T47D (cell line): ENCODE data around the gene CFAP100.

Source experiments
- DNase-seq, 2 experiments: peaks; one replicate each; pipeline versions ENCODE4 v3.0.0 to v3.0.0-alpha.2; 2011 to 2012; ENCODE audit warnings: low read depth in 1 of 2, low spot score in 1 of 2
- JUND ChIP-seq: IDR thresholded peaks from 2 replicates; pipeline ENCODE4 v1.6.1; 2012; ENCODE audit warnings: low read depth
- in situ Hi-C: cut with HindIII; loops from 2 replicates; pipeline ENCODE4 v1.10.0; 2016; ENCODE audit warnings: low sequenced_read_pairs, low pct_unique_long_range_greater_than_20kb

The CFAP100 gene

GRCh38 chr3:126418661-126419131 is 24.0 kb downstream of the CFAP100 start:
- in situ Hi-C loops, result no loop called here
- no peak for DNase-seq
- no peak for TF ChIP-seq JUND

GRCh38 chr3:126419151-126419703 is 24.5 kb downstream of the CFAP100 start:
- in situ Hi-C loops, result no loop called here
- DNase-seq, result no peak
- TF ChIP-seq JUND, result no peak

GRCh38 chr3:126419886-126420786 is 25.4 kb downstream of the CFAP100 start:
- in situ Hi-C loops, result no loop called here
- TF ChIP-seq JUND, result no peak
- no peak for DNase-seq

GRCh38 chr3:126421573-126422119 is 26.9 kb downstream of the CFAP100 start:
- no peak for TF ChIP-seq JUND
- no peak for DNase-seq
- in situ Hi-C loops, result no loop called here

- in situ Hi-C loops, result no loop called here
- TF ChIP-seq JUND, result no peak
- no peak for DNase-seq
Observed at GRCh38 chr3:126422121-126422520, 27.4 kb downstream of the CFAP100 start.

GRCh38 chr3:126422571-126423091 is 27.9 kb downstream of the CFAP100 start:
- in situ Hi-C loops, result no loop called here
- DNase-seq, result no peak
- TF ChIP-seq JUND, result no peak

DNA sequence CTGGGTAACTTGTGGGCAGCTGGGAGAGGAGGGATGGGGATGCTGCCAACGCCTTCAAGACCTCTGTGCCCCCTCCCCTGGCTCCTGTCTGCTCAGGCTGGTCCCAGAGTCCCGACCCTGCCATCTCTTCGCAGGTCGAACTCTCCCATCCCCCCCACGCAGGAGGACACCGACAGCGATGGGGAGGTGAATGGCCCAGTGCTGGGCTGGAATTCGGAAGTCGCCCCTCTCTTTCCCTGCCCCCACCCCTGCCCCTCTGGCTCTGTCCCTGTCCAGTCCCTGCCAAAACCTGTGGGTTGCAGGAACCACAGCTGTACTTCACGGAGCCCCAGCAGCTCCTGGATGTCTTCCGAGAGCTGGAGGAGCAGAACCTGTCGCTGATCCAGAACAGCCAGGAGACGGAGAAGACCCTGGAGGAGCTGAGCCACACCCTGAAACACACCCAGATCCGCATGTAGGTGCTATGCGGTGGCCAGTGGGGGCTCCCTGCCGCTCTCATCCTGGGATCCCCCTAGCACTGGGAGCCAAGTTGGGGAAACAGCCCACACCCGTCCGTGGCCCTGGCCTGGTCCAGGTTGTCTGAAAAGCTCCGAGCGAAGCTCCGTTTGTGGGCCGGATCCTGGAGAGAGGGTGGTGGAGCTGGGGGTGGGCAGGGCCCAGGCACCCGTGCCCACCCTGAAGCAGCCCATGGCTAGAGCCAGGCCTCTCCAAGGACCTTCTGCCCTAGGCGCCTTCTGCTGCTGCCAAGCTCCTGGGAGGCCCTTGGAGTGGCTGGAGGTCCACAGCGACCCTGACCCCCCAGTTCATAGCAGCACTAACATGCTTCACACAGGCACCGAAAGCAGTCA is 28.7 kb downstream of the CFAP100 start:
- TF ChIP-seq JUND, result no peak
- in situ Hi-C loops, result no loop called here
- no peak for DNase-seq

DNA sequence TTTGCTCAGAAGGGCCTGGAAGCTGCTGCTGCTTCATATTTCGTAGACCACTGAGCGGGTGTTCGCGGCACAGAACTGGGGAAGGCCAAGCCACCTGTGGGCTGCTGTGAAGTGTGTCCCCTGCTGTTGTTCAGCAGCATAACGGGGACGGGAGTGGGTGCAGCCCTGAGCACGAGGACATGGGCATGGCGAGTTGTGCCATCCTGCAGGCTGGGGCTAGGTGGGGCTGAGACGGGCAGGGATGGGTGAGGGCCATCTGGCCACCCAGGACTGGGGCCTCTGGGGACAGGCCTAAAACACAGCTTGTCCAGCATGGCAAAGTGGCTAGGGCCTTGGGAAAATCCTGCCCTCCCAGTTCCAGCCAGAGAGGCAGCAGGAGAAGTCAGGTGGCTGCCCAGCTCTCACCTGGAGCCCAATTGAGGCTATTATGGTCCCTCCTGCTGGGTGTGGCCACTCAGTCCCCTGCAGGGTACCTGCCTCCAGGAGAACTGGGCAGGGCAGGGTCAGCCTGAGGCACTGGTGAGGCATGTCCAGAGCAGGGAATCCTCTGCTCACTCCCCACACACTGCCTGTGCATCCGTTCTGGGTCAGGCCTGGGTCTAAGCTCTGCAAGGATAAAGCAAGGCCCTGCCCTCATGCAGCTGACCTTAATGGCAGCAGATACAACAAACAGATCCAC is 29.5 kb downstream of the CFAP100 start:
- no peak for DNase-seq
- in situ Hi-C loops, result no loop called here
- no peak for TF ChIP-seq JUND

DNA sequence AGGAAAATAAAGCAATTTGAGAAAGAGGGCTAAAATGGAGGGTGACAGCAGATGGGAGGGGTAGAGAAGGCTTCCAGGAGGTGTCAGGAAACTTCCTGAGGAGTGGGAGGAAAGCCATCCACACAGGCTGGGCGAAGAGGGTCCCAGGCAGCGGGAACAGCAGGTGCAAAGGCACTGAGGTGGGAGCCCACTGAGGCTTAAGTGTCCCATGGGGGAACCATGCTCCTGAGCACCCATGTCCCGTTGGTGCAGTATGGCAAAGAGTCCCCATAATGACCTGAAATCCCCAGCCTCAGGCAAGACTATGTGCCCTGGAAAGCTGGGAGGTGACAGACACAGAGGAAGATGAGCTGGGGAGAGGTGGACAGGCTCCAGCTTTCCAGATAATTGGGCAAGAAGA is 30.0 kb downstream of the CFAP100 start:
- DNase-seq, result no peak
- in situ Hi-C loops, result no loop called here
- TF ChIP-seq JUND, result no peak

DNA sequence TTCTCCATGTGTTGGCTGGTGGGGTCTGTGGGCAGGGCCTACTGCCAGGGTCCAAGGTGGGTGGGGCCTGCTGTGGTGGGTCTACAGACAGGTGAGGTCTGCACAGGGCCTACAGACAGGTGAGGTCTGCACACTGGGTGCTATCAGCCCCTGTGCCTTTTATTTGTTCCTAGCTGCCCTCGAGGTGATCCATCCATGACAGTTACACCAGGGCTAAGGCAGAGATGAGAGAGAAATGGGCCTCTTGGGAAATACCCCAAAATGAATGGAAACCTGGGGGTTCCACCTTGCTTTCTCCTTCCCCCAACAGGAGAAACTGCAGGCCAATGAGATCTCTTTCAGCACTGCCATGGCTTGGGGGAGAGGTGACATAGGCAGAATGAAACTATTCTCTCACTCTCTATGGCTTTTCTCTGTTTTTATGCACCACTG is 36.4 kb downstream of the CFAP100 start:
- no peak for DNase-seq
- TF ChIP-seq JUND, result no peak
- in situ Hi-C loops, result no loop called here

GRCh38 chr3:126432361-126433104 is 37.8 kb downstream of the CFAP100 start:
- in situ Hi-C loops, result no loop called here
- no peak for DNase-seq
- no peak for TF ChIP-seq JUND

- no peak for TF ChIP-seq JUND
- DNase-seq, result no peak
- in situ Hi-C loops, result no loop called here
Observed at GRCh38 chr3:126433105-126433430, 38.4 kb downstream of the CFAP100 start.
